ENCODE data around the gene VPS13A.

DNA sequence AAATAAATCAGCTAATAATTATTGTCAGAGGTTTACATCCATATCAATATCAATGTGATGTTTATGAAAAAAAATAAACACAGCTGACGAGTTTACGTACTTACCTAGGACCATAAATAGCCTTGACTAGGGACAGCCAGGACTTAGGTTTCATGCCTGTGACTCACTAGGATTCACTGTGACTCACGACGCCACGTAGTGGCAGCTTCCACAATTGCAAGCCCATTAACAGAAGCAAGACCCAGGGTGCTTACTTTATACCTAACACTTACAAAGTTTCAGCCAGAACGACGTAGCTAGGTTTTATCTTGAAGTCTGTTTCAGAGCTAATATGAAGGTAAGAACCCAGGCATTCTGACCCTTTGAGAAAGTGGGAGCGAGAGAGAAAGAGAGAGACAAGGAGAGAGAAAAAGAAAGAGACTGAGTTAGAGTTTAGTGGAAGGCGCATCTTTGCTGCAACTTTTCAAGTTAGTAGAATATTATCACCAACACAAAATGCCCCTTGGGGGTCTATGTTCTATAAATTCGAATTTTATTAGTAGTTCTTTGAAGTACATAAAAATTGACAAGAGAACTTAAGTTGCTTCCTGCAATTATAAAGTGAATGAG, 279.6 kb downstream of the VPS13A start:
- TF ChIP-seq, protein P1, sequence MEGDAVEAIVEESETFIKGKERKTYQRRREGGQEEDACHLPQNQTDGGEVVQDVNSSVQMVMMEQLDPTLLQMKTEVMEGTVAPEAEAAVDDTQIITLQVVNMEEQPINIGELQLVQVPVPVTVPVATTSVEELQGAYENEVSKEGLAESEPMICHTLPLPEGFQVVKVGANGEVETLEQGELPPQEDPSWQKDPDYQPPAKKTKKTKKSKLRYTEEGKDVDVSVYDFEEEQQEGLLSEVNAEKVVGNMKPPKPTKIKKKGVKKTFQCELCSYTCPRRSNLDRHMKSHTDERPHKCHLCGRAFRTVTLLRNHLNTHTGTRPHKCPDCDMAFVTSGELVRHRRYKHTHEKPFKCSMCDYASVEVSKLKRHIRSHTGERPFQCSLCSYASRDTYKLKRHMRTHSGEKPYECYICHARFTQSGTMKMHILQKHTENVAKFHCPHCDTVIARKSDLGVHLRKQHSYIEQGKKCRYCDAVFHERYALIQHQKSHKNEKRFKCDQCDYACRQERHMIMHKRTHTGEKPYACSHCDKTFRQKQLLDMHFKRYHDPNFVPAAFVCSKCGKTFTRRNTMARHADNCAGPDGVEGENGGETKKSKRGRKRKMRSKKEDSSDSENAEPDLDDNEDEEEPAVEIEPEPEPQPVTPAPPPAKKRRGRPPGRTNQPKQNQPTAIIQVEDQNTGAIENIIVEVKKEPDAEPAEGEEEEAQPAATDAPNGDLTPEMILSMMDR (conservative IDR thresholded peaks at IDR 0.05 in 1 of 2, IDR thresholded peaks at IDR 0.05 in 1 of 2; ENCODE audit: extremely low read depth in 1 of 2, insufficient read depth in 1 of 2, low read depth in 1 of 2, low read length in 2 of 2), result peak; percentile 93 to 97
- TF ChIP-seq EZH2 (IDR thresholded peaks at IDR 0.05; ENCODE audit: borderline replicate concordance, low read length), result no peak

Measured in mammary epithelial cell (primary cell).